NOMO-1 (cell line): ENCODE results near the gene GSDMA.

Source experiments
- DNase-seq, 2 experiments: peaks; one replicate each; lab custom pipeline; 2025; ENCODE audit not compliant: unreplicated experiment in 2 of 2; lab: John Stamatoyannopoulos, UW

Gene GSDMA

GRCh38 chr17:39954876-39955275, 7.9 kb upstream of the GSDMA start:
- DNase-seq: no peak

DNA sequence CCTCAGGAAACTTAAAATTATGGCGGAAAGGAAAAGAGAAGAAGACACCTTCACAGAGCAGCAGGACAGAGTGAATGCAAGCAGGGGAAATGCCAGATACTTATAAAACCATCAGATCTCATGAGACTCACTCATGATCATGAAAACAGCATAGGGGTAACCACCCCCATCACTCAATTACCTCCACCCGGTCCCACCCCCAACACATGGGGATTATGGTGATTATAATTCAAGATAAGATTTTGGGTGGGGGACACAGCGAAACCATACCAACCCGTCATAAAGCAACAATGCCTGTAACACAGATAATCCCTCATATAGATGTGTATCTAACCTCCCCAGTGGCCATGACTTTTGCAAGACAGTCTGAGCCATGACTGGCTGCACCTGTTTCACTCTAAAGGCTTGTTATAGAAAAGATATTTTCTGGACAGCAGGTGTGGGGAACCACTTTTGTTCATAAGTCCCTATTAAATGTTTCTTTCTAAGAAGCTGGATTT, 7.0 kb upstream of the GSDMA start:
- DNase-seq: no peak

- no peak for DNase-seq
Observed at GRCh38 chr17:39960524-39961041, 2.2 kb upstream of the GSDMA start.

- no peak for DNase-seq
Observed at GRCh38 chr17:39963829-39964228, 1.0 kb downstream of the GSDMA start.

DNA sequence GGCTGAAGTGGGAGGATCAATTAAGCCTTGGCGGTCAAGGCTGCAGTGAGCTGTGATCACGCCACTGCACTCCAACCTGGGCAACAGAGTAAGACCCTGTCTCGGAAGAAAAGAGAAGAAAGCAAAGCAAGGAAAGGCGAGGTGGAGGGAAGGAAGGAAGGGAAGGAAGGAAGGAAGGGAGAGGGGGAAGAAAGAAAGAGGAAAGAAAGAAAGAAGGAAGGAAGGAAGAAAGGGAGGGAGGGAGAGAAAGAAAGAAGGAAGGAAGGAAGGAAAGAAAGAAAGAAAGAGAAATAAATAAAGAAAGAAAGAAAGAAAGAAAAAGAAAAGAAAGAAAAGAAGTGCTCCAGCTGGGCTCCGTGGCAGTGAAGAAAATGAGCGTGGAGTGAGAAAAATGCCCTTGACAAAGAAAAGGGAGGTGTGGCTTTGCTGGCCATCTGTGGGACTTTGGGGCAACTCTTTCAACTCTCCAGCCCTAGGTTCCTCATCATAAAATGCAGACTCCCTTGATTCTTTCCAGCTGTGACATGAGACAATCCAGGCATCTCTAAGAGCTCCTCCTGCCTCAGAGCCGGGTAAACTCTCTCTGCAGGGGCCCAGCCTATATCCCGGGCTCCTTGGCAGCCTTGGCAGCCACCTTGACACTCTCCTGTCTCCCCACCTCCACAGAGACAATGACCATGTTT, 2.4 kb downstream of the GSDMA start:
- no peak for DNase-seq

DNA sequence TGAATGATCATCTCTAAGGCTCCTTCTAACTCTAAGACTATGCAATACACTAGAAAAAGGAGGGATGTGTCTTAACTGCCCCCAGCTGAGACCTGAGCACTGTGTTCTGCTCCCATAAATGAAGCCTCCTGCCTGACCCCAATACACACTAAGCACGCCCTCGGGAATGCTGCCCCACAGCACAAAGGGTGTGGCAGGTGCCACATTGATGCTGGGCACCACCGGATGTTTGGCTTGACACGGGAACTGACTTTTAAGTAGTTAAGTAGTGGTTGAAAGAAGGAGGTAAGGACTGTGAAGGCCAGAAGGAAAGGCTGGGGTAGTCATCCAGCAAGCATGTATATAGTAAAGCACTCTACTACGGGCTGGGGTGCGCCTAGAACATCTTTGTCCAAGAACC, 4.0 kb downstream of the GSDMA start:
- no peak for DNase-seq

GRCh38 chr17:39968761-39969160, 6.0 kb downstream of the GSDMA start:
- DNase-seq: no peak

DNA sequence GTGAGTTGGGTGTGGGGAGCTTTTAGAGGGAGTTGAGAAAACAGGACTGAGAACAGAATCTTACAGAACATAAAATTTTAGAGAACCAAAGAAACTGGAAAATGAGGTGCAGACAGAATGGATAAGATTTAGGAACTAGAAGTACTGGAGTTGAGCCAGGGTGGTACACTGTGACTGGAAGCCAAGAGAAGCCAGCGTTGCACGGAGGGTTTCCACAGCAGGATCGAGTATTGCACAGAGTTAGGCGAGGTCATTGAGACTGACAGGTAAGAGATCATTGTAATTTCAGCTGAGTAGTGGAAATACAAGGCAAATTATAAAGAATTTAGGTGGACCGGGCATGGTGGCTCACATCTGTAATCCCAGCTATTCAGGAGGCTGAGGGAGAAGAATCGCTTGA, 6.6 kb downstream of the GSDMA start:
- DNase-seq: no peak

DNA sequence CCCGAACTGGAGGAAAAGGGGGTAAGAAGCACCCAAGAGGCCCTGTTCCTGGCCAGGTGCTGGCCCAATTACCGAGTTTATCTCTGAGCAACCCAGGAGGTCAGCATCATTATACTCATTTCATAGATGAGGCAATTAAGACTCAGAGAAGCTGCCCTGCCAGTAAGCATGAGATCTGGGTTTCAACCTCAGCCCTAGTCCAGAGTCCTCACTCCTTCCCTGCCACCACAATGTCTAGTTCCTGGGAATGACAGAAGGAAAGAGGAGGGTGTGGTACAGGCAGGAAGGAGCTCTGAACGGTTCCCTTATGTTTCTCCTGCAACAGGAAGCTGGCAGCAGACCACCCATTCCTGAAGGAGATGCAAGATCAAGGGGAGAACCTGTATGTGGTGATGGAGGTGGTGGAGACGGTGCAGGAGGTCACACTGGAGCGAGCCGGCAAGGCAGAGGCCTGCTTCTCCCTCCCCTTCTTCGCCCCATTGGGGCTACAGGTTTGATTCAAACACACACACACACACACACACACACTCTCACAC, 7.4 kb downstream of the GSDMA start:
- no peak for DNase-seq

- DNase-seq: no peak
Observed at GRCh38 chr17:39971076-39971603, 8.3 kb downstream of the GSDMA start.

- peak in 1 of 2 experiments; percentile 51 for DNase-seq
Observed at GRCh38 chr17:39972271-39972670, 9.5 kb downstream of the GSDMA start.

DNA sequence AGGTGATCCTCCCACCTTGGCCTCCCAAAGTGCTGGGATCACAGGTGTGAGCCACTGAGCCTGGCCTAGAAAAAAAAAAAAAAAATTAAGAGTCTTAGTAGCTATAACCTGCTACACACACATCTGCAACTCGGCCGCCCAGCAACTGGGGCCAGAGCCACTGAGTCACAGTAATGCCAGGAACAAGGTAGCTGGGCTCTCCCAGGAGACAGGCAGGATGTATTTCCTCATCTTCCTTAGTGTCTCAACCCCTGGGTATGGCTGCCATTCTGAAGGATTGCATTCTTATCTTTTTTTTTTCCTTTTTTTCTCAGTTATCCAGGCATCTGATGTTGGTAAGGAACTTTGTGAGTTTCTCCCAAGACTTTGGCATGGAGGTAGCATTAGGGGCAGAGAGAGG, 10.7 kb downstream of the GSDMA start:
- DNase-seq: no peak

GRCh38 chr17:39974433-39974832, 11.6 kb downstream of the GSDMA start:
- DNase-seq: no peak

DNA sequence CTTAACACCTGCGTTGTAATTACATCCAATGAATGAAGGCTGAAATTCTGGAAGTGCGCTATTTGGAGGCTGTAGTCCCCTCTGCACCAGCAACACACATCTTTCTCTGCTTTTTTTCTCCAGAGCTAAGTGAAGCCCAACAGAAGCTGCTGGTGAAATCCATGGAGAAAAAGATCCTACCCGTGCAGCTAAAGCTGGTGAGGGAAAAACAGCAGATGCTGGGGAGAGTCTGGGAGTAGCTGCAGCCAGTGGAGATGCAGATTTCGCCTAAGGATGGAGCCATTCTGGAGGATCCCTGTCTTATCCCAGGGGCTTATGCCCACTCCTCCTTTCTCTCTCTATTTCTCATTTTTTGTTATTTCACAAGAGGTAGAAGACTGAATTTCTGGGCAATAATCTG, 13.0 kb downstream of the GSDMA start:
- DNase-seq: no peak

GRCh38 chr17:39979016-39979670, 16.3 kb downstream of the GSDMA start:
- no peak for DNase-seq

- peak; percentile 29 to 69 for DNase-seq
Observed at GRCh38 chr17:39979893-39980350, 17.1 kb downstream of the GSDMA start.

- DNase-seq: peak; percentile 99 to 100
Observed at GRCh38 chr17:39980351-39981206, 17.8 kb downstream of the GSDMA start, which contains the start of gene PSMD3. PSMD3 (plus strand) TSS chr17:39980807; CDS start chr17:39980971, 164 bp downstream.

GRCh38 chr17:39981207-39981741, 18.5 kb downstream of the GSDMA start:
- no peak for DNase-seq

- peak; percentile 32 to 56 for DNase-seq
Observed at GRCh38 chr17:39981766-39982375, 19.1 kb downstream of the GSDMA start.
